HCT116 (cell line): ENCODE results near the gene ZDHHC19. TPM values are rescaled to one million over a fixed set of nuclear protein-coding genes. Genes with fewer than 3 reads are reported as not detected.
"Not testable (repeated sequence)": the region's sequence is repeated elsewhere in the genome, so short reads cannot be mapped to it uniquely, and the experiment has no call there.

Experiments
- ATAC-seq: fragments of 200-7000 bp; cut with Tn5 transposase; 2 replicates; pipeline ENCODE4 v1.9.1; 2020; ENCODE audit warnings: mild to moderate bottlenecking, moderate library complexity
- BruUV-seq: library from RNA; stranded (reverse); fragments of 400-500 nt; replicated peaks from 2 replicates; lab custom pipeline; 2021; lab: Mats Ljungman, UMichigan
- CTCF ChIA-PET: fragments of 300-600 bp; sonication (Branson Sonifier 250); formaldehyde crosslinking; loops from one replicate; lab custom pipeline; 2021; ENCODE audit warnings: antibody characterized with exemption; lab: Charles Lee
- POLR2A ChIA-PET: fragments of 300-600, 350-600 bp; sonication (Branson Sonifier 250); formaldehyde crosslinking; loops from one replicate; lab custom pipeline; 2021; ENCODE audit warnings: antibody characterized with exemption; lab: Charles Lee
- RAD21 ChIA-PET, 2 experiments: fragments of 300-600 bp; sonication (Branson Sonifier 250); formaldehyde crosslinking; loops; one replicate each; lab custom pipeline; 2023; ENCODE audit warnings: low total read pairs in 2 of 2; ENCODE audit not compliant: uncharacterized antibody in 2 of 2, unreplicated experiment in 2 of 2, low non-redundant PET in 1 of 2; lab: Charles Lee
- DNase-seq: peaks from one replicate; pipeline ENCODE4 v3.0.0-alpha.2; 2010; ENCODE audit warnings: low read depth, low spot score
- H2AFZ ChIP-seq: fragments of 200-600 bp; shearing (Covaris generic), sonication (generic); 2 replicates; pipeline ENCODE4 v1.6.1; 2017; ENCODE audit warnings: low read depth, mixed run types, mixed read lengths, antibody characterized with exemption, low read length; ENCODE audit not compliant: poor library complexity, severe bottlenecking
- H3K27ac ChIP-seq: 2 replicates; pipeline ENCODE4 v1.5.1; 2012; ENCODE audit warnings: low read depth, low read length
- H3K27me3 ChIP-seq: fragments of 200-600 bp; sonication (generic); 2 replicates; pipeline ENCODE4 v1.6.1; 2016; ENCODE audit warnings: mixed run types, low read length, mixed read lengths; ENCODE audit not compliant: insufficient read depth
- H3K36me3 ChIP-seq, 2 experiments: fragments of 200-500 bp in 1 of 2; fragments of 200-600 bp in 1 of 2; sonication (Bioruptor generic) in 1 of 2; sonication (generic) in 1 of 2; 2 replicates each; pipeline versions ENCODE4 v1.5.1 to v1.6.1; 2014 to 2016; ENCODE audit warnings: low read length in 2 of 2, inconsistent platforms in 1 of 2, mixed read lengths in 1 of 2, mixed run types in 1 of 2; ENCODE audit not compliant: insufficient read depth in 2 of 2, control insufficient read depth in 1 of 2
- H3K4me1 ChIP-seq, 2 experiments: fragments of 200-600 bp in 1 of 2; sonication (generic) in 1 of 2; 2 replicates each; pipeline versions ENCODE4 v1.5.1 to v1.6.1; 2012 to 2017; ENCODE audit warnings: low read length in 2 of 2, inconsistent platforms in 1 of 2, mild to moderate bottlenecking in 1 of 2, mixed read lengths in 1 of 2, mixed run types in 1 of 2, moderate library complexity in 1 of 2; ENCODE audit not compliant: insufficient read depth in 2 of 2, control insufficient read depth in 1 of 2
- H3K4me2 ChIP-seq: fragments of 200-600 bp; sonication (generic); 2 replicates; pipeline ENCODE4 v1.6.1; 2017; ENCODE audit warnings: mixed run types, low read length, mixed read lengths
- H3K4me3 ChIP-seq, 2 experiments: fragments of 200-600 bp in 1 of 2; sonication (generic) in 1 of 2; replicated peaks in 1 of 2; 2 replicates each; pipeline ENCODE4 v1.5.1; 2011 to 2016; ENCODE audit warnings: low read length in 2 of 2, control low read depth in 1 of 2, low read depth in 1 of 2, mild to moderate bottlenecking in 1 of 2, mixed read lengths in 1 of 2, mixed run types in 1 of 2
- H3K79me2 ChIP-seq: fragments of 200-600 bp; sonication (generic); 2 replicates; pipeline ENCODE4 v1.6.1; 2017; ENCODE audit warnings: mild to moderate bottlenecking, mixed run types, low read length, moderate library complexity, mixed read lengths; ENCODE audit not compliant: insufficient read depth
- H3K9ac ChIP-seq: fragments of 200-600 bp; sonication (generic); 2 replicates; pipeline ENCODE4 v1.6.1; 2016; ENCODE audit warnings: low read length, mixed read lengths
- H3K9me2 ChIP-seq: fragments of 200-600 bp; sonication (generic), shearing (Covaris generic); 2 replicates; pipeline ENCODE4 v1.6.1; 2017; ENCODE audit warnings: mixed run types, mild to moderate bottlenecking, moderate library complexity; ENCODE audit not compliant: insufficient read depth
- H3K9me3 ChIP-seq, 2 experiments: fragments of 200-500 bp in 1 of 2; fragments of 200-600 bp in 1 of 2; sonication (Bioruptor generic) in 1 of 2; sonication (generic) in 1 of 2; 2 replicates each; pipeline ENCODE4 v1.6.1; 2014 to 2017; ENCODE audit warnings: low read length in 2 of 2, mixed read lengths in 2 of 2, inconsistent platforms in 1 of 2, low read depth in 1 of 2, mild to moderate bottlenecking in 1 of 2, mixed run types in 1 of 2, moderate library complexity in 1 of 2; ENCODE audit not compliant: control insufficient read depth in 1 of 2, insufficient read depth in 1 of 2
- H4K20me1 ChIP-seq: fragments of 200-600 bp; sonication (generic), shearing (Covaris generic); 2 replicates; pipeline ENCODE4 v1.6.1; 2017; ENCODE audit warnings: mixed run types, mild to moderate bottlenecking, moderate library complexity; ENCODE audit not compliant: insufficient read depth
- CTCF ChIP-seq, 3 experiments: fragments of 200-600 bp in 1 of 3; sonication (generic) in 1 of 3; IDR thresholded peaks in 2 of 3; conservative IDR thresholded peaks in 1 of 3; 2 replicates each; pipeline ENCODE4 v1.5.1; 2012 to 2017; ENCODE audit warnings: low read depth in 2 of 3, low read length in 2 of 3, antibody characterized with exemption in 1 of 3, borderline replicate concordance in 1 of 3, control low read depth in 1 of 3, mild to moderate bottlenecking in 1 of 3, mixed read lengths in 1 of 3, mixed run types in 1 of 3, moderate library complexity in 1 of 3; ENCODE audit not compliant: insufficient read depth in 1 of 3
- ELF1 ChIP-seq: IDR thresholded peaks from 2 replicates; pipeline ENCODE4 v1.6.1; 2012; ENCODE audit warnings: low read depth, borderline replicate concordance
- POLR2AphosphoS5 ChIP-seq: IDR thresholded peaks from 2 replicates; pipeline ENCODE4 v1.6.1; 2011; ENCODE audit warnings: mild to moderate bottlenecking, low read depth, low read length, moderate library complexity
- SIN3A ChIP-seq: IDR thresholded peaks from 2 replicates; pipeline ENCODE4 v1.6.1; 2012; ENCODE audit warnings: low read depth
- ZBTB33 ChIP-seq: IDR thresholded peaks from 2 replicates; pipeline ENCODE4 v1.6.1; 2011; ENCODE audit warnings: mild to moderate bottlenecking, low read length, moderate library complexity; ENCODE audit not compliant: insufficient replicate concordance; ENCODE audit errors: extremely low read depth
- intact Hi-C: fragments of 100-400 bp; cut with micrococcal nuclease; formaldehyde crosslinking; loops from 2 replicates; pipeline ENCODE4 v1.10.0; 2022
- total RNA-seq: library from RNA; stranded (reverse); gene quantifications from one replicate; pipeline ENCODE4 v1.2.1, GENCODE V29; 2021; ENCODE audit not compliant: unreplicated experiment

ZDHHC19 gene
- total RNA-seq, 1 experiment from 2014 or later: not detected

GRCh38 chr3:196246612-196247308 lies 35.6 kb upstream of the ZDHHC19 start (continued):
- TF ChIP-seq ZBTB33: no peak
- TF ChIP-seq CTCF (IDR thresholded peaks at IDR 0.05 in 2 of 3, conservative IDR thresholded peaks at IDR 0.05 in 1 of 3; ENCODE audit: borderline replicate concordance in 1 of 3, insufficient read depth in 1 of 3, low read depth in 2 of 3, low read length in 2 of 3): no peak
- TF ChIP-seq ELF1: no peak
- no peak for TF ChIP-seq SIN3A
- no peak for TF ChIP-seq POLR2AphosphoS5

- peaks cover 14 to 18% of the 10 kb centered on the region in 2 experiments; a peak in 3 of 4 replicates for H3K36me3 ChIP-seq
- H3K27me3 ChIP-seq, H2AFZ ChIP-seq, DNase-seq, H3K4me1 ChIP-seq, H4K20me1 ChIP-seq, H3K9ac ChIP-seq, H3K9me2 ChIP-seq, intact Hi-C loops, CTCF ChIA-PET, H3K4me2 ChIP-seq, H3K9me3 ChIP-seq, RAD21 ChIA-PET, H3K79me2 ChIP-seq, BruUV-seq, H3K27ac ChIP-seq, ATAC-seq, H3K4me3 ChIP-seq, POLR2A ChIA-PET: not testable (repeated sequence)
These were observed 33.0 kb upstream of the ZDHHC19 start for GRCh38 chr3:196244166-196244565.
